Stimulated activated CD4-positive, alpha-beta T cell treated with anti-CD3 and anti-CD28 coated beads, Interleukin-2, amount 100 ng/mL, for 24 hours (primary cell): Measurements from ENCODE around the gene MAP3K2.
A peak's percentile ranks its signal among the peaks of the same experiment; 100 is the strongest.
"Not testable (repeated sequence)": the region's sequence is repeated elsewhere in the genome, so short reads cannot be mapped to it uniquely, and the experiment has no call there.

Source experiments
- DNase-seq, 2 donors: peaks; one replicate each; pipeline ENCODE4 v3.0.0-alpha.2; 2020

The MAP3K2 gene

DNA sequence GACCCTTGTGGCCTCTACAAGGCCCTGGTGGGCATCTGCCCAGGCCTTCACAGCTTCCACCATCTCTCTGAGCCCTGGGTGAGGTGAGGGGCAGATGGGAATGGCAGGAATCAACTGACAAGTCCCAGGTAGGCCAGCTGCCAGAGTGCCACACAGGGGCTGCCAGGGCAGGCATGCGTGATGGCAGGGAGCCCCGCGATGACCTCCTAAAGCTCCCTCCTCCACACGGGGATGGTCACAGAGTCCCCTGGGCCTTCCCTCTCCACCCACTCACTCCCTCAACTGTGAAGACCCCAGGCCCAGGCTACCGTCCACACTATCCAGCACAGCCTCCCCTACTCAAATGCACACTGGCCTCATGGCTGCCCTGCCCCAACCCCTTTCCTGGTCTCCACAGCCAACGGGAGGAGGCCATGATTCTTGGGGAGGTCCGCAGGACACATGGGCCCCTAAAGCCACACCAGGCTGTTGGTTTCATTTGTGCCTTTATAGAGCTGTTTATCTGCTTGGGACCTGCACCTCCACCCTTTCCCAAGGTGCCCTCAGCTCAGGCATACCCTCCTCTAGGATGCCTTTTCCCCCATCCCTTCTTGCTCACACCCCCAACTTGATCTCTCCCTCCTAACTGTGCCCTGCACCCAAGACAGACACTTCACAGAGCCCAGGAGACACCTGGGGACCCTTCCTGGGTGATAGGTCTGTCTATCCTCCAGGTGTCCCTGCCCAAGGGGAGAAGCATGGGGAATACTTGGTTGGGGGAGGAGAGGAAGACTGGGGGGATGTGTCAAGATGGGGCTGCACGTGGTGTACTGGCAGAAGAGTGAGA, 32.5 kb upstream of the MAP3K2 start:
- no peak for DNase-seq

DNA sequence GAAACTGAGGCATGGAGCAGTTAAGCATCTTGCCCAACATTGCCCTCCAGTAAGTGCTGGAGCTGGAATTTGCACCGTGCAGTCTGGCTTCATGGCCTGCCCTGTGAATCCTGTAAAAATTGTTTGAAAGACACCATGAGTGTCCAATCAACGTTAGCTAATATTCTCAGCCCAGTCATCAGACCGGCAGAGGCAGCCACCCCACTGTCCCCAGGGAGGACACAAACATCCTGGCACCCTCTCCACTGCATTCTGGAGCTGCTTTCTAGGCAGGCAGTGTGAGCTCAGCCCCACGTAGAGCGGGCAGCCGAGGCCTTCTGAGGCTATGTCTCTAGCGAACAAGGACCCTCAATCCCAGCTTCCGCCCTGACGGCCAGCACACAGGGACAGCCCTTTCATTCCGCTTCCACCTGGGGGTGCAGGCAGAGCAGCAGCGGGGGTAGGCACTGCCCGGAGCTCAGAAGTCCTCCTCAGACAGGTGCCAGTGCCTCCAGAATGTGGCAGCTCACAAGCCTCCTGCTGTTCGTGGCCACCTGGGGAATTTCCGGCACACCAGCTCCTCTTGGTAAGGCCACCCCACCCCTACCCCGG, 31.8 kb upstream of the MAP3K2 start:
- DNase-seq = no peak

DNA sequence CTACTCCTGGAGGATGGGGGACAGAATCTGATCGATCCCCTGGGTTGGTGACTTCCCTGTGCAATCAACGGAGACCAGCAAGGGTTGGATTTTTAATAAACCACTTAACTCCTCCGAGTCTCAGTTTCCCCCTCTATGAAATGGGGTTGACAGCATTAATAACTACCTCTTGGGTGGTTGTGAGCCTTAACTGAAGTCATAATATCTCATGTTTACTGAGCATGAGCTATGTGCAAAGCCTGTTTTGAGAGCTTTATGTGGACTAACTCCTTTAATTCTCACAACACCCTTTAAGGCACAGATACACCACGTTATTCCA, 31.3 kb upstream of the MAP3K2 start:
- no peak for DNase-seq

DNA sequence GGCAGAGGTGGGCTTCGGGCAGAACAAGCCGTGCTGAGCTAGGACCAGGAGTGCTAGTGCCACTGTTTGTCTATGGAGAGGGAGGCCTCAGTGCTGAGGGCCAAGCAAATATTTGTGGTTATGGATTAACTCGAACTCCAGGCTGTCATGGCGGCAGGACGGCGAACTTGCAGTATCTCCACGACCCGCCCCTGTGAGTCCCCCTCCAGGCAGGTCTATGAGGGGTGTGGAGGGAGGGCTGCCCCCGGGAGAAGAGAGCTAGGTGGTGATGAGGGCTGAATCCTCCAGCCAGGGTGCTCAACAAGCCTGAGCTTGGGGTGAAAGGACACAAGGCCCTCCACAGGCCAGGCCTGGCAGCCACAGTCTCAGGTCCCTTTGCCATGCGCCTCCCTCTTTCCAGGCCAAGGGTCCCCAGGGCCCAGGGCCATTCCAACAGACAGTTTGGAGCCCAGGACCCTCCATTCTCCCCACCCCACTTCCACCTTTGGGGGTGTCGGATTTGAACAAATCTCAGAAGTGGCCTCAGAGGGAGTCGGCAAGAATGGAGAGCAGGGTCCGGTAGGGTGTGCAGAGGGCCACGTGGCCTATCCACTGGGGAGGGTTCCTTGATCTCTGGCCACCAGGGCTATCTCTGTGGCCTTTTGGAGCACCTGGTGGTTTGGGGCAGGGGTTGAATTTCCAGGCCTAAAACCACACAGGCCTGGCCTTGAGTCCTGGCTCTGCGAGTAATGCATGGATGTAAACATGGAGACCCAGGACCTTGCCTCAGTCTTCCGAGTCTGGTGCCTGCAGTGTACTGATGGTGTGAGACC, 30.7 kb upstream of the MAP3K2 start, which contains the start of gene PROC:
Gene PROC, plus strand, starts transcription at position 128 of the 812 bp plus-strand sequence. CDS start 1,516 bp downstream, outside the sequence.
- DNase-seq = no peak

DNA sequence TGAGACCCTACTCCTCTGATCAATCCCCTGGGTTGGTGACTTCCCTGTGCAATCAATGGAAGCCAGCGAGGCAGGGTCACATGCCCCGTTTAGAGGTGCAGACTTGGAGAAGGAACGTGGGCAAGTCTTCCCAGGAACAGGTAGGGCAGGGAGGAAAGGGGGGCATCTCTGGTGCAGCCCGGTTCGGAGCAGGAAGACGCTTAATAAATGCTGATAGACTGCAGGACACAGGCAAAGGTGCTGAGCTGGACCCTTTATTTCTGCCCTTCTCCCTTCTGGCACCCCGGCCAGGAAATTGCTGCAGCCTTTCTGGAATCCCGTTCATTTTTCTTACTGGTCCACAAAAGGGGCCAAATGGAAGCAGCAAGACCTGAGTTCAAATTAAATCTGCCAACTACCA, 29.6 kb upstream of the MAP3K2 start:
- no peak for DNase-seq

DNA sequence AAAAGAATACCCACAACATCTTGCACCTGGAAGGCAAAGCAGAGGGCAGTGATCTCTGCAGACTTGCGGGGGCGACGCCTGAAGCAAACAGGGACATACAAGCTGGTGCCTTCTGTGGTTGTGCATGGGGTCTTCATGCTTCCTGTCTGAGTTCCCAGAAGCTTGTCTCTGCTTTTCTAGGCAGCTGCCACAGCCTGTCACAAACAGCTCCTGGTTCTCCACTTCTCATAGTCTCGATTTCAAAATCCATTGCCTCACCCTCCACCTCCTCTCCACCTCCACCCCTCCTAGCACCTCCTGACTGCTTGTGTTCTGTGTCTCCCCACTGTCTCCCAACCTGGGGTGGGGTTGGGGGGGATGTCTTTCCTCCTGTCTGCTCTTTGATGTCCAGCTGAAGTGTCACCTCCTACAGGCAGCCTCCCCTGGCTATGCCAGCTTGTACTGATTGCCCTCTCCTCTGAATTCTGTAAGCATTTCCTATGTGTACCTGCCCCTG, 28.8 kb upstream of the MAP3K2 start:
- no peak for DNase-seq

DNA sequence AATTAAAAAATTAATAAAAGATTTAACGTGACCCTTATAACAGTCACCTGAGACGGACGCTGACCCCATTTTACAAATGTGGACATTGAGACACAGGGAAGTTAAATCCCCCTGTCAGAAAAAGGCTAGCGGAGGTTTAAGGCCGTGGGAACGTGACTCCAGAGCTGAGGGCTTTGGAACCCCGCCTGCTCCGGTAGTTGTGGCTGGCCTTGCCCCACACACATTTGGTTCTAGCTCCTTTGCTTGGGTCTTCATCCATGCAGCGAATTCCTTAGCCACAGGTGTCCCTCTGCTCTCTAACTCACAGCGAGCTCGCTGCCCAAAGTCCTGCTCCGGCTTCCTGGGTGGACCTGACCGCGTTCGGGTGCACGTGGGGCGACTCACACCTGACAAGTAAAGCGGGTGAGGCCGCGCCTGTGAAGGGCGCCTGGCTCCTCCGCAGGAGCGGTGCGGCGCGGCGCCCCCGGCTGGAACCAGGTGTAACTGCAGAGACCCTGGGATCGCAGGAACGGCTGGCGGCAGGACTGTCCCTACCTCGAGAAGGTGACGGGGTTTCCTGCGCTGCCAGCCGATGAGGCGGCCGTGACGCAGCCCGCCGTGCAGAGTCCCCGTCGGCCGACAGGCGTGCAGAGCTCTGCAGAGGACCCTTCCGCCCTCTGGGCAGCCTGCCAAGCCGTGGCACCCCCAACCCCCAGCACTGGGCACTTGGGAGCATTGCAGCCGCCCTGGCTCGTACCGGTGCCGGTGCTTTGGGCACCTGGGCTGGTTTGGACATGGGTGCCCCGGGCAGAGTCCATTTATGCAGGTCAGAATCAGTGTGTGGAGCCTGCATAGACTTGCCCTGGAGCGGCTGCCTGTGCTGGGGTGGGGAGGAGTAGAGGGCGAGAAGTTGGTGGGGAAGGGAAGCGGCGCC, 28.1 kb upstream of the MAP3K2 start:
- DNase-seq = peak; percentile 80 to 87

DNA sequence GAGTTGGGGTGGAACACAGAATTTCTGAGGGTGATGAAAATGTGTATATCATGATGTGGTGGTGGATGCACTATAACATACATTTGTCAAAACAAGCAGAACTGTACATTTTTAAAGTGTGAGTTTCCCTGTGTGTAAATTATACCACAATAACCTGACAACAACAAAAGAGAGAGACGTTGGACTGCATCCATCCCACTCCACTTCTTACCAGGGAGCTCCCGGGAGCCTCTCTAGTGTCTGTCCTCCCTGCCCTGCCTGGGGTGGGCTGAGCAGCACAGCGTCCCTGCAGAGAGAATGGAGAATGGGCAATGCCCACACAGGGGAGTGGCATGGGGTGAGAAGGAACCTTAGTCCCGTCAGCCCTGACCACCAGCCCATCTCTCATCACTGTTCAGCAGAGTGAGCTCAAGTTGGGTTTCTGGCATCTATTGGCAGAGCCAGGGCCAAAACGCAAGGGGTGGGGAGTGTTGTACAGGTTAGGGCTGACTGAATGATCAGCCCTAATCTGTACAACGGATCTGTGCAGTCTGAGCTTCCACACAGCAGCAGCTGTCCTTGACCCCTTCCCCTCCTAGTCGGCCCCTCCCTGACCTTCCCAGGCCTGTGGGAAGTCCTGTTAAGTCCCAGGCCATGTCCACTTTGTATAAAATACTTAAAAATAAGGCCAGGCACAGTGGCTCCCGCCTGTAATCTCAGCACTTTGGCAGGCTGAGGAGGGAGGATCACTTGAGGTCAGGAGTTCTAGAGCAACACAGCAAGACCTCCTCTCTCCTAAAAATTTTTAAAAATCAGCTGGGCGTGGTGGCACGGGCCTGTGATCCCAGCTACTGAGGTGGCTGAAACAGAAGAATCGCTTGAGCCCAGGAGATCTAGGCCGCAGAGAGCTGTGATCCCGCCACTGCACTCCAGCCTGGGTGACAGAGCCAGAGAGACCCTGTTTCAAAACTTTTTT, 27.1 kb upstream of the MAP3K2 start:
- DNase-seq = no peak

DNA sequence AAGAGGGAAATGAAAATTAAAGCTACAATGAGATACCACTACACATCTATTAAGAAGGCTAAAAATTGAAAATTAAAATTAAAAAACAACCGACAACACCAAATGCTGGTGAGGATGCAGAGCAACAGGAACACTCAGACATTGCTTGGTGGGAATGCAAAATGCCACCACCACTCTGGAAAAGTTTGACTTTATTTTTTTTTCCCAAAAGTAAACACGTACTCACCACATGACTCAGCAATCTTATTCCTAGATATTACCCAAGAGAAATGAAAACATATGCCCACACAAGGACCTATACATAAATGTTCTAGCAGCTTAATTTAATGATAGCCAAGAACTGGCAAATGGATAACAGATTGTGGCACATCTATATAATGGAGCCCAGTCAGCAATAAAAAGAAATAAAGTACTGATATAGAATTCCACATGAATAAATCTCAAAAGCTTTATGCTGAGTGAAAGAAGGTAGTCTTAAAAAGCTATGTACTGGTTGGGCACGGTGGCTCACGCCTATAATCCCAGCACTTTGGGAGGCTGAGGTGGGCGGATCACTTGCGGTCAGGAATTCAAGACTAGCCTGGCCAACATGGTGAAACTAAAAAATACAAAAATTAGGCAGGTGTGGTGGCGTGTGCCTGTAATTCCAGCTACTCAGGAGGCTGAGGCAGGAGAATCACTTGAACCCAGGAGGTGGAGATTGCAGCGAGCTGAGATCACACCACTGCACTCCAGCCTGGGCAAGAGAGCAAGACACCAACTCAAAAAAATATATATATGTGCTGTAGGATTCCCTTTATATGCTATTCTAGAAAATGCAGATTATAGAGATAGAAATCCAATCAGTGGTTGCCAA, 26.2 kb upstream of the MAP3K2 start:
- no peak for DNase-seq

DNA sequence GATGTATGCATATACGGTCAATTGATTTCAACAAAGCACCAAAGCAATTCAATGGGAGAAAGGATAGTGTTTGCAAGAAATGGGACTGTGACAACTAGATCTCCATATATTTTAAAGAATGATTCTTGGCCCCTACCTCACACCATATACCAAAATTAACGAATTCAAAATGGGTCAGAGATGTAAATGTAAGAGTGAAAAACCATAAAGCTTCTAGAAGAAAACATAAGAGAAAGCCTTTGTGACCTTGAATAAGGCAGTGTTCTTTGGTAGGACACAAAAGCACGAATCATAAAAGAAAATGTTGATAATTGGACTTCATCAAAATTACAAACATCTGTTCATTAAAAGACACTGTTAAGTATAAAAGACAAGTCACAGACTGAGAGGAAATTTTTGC, 25.4 kb upstream of the MAP3K2 start:
- no peak for DNase-seq

DNA sequence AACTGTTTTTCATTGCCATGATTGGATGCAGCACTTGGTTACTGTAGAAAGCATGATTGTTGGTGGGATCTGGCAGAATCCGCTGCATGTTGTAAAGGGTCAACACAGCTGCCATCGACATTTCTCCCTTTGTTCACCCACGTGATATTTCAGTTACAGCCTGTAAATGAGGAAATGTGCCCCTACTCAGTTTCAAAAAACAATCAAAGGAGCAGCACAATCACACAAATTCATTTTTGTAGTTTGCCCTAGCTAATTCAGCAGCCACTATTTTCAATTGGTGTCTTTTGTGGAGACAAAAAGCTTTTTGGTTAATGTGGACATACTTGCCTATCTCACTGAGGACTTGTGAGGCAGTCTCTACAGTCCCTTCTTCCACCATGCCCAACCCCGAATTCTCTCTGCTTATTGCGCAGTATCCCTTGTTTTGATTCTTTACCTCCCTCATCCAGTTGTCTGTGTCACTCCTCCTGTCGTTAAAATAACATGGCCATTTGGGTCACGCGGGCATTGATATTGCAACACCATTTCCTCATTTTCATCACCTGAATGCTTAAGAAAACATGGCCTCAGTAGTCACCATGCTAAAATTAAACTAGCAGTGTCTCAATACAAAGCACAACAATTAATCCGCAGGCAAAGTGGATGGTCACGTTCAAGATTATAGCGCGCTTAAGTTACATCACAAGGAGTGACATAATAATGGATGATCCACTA, 24.0 kb upstream of the MAP3K2 start:
- no peak for DNase-seq

DNA sequence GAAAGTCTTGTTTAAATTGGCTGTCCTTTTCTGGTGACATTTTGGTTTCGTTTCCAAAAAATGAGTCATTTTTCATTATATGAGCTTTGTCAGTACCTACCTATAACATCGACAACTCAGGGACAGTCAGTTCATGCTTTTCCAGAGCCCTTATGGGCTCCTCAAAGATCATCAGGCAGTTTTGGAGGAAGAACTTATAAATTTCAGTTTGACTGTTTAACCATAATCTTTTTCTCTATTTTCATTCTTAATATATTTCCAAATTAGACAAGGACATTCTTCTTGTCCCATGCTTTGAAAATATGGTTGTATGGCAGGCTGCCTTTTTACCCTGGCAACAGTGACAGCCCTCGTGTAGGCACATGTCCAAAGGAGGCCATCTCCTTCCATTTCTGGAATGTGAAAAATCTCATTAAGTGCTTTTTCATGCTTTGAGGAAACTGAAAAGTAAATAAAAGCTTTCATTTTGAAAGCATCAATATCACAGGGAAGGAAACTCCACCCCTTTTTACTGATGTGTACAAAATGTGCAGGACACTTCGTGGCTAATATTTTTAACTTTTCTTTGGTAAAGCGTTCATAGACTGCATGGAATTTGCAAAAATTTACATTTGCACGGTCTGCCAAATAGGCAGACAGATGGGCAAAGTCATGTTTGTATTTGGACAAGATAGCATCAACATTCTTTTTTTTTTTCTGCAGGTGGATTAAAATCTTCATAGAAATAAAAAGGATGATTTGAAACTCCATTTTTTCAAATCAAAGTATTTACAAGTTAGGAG, 23.3 kb upstream of the MAP3K2 start:
- no peak for DNase-seq

DNA sequence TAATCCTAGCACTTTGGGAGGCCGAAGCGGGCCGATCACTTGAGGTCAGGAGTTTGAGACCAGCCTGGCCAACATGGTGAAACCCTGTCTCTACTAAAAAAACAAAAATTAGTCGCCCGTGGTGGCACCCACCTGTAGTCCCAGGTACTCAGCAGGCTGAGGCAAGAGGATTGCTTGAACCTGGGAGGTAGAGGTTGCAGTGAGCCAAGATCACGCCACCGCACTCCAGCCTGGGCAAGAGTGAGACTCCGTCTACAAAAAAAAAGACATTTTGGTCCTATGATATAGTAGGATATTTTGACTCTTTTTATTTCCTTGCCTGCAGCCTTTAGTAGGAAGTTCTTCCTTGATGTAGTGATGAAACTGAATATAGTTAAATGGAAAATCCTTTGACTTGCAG, 21.9 kb upstream of the MAP3K2 start:
- not testable (repeated sequence) for DNase-seq

DNA sequence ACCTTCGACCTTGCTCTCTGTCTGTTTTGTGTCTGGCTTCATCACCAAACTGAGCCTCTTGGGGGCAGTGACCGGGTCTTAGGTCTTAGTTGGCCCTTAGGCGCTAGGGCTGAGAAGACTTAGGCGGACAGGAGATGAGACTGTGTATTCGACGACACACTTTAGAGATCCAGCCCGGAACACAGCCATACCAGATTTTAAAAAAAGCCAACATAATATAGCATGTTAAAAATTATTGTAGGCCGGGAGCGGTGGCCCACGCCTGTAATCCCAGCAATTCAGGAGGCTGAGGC, 21.0 kb upstream of the MAP3K2 start:
- no peak for DNase-seq

DNA sequence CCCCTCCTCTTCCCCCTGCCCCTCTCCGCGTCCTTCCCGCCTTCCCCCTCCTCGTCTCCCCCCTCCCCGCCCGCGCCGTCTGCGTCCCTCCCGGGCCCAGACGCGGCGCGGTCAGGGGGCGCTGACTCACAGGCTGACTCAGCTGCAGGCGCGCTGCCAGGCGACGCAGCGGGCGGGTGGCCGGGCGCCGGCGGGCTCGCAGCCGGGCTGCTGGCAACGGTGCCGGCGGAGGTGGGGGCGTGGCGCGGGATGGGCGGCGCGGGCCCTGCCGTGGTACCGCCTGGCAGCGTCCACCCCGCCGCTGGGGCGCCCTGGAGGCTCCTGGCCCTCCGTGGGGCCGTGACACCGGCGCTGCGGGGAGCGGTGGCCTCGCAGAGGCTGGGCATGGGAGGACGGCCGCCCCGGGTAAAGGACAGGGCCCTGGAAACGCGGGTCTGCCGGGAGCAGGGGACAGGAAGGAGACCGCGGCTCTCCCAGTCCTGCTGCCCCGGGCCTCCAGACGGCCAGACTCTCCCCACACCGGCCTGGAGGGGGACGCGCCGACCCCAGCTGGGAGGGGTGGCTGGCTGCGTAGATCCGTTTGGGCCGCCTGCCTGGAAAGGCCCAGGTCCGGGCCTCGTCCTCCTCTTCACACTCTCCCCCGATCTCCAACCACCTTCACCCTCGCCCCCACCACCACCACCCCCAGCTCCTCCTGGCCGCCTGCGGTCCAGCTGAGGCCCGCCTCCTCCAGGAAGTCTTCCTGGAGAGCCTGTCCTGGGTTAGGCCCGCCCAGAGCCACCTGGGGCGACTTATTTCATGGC, 20.4 kb upstream of the MAP3K2 start:
- peak; percentile 91 to 92 for DNase-seq

DNA sequence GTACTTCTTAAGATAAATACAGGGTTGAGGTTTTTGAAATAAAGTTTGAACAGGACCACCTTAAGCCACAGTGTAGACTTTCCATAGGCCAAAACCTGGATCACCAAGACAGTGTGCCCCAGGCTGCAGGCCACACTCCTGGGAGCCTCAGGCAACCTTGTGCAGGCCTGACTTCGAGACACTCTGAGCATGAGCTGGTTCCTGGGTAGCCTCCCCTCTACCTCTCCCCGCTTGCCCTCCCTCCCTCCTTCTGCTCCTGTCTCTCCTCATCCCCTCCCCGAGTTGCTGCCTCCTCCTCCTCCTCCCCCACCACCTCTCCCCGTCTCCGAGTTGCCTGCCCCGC, 19.9 kb upstream of the MAP3K2 start:
- no peak for DNase-seq

DNA sequence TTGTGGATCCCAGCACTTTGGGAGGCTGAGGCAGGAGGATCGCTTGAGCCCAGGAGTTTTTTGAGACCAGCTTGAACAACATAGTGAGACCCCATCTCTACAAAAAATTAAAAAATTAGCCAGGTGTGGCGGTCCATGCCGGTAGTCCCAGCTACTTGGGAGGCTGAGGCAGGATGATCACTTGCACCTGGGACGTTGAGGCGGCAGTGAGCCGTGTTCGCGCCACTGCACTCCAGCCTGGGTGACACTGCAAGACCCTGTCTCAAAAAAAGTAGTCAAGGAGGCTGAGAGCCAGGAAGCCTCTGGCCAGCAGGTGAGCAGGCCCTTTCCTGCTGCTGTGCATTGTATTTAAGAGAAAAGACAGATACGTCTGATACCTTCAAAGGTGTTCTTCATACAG, 19.3 kb upstream of the MAP3K2 start:
- no peak for DNase-seq

DNA sequence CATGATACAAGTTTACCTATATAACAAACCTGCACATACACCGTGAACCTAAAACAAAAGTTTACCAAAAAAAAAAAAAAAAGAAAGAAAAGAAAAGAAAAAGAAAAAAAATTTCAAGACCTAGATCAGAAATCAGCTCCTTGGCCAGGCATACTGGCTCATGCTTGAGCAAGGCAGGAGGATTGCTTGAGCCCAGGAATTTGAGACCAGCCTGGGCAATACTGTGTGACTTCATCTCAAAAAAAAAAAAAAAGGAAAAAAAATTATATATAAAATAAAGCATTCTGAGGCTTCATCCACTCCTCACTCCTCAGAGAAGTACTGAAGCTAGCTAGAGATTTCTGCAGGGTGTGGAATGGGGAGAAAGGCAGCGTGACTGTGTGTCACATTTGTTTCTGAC, 18.7 kb upstream of the MAP3K2 start:
- no peak for DNase-seq
